Activated CD4-positive, alpha-beta T cell treated with anti-CD3 and anti-CD28 coated beads, Interleukin-2, amount 50 U/mL, for 16 hours (primary cell): ENCODE results near the gene SLC12A7.
"Not testable (repeated sequence)": the region's sequence is repeated elsewhere in the genome, so short reads cannot be mapped to it uniquely, and the experiment has no call there.

ENCODE experiments used
- DNase-seq: peaks from one replicate; pipeline ENCODE4 v3.0.0-alpha.2; 2020

SLC12A7 gene

DNA sequence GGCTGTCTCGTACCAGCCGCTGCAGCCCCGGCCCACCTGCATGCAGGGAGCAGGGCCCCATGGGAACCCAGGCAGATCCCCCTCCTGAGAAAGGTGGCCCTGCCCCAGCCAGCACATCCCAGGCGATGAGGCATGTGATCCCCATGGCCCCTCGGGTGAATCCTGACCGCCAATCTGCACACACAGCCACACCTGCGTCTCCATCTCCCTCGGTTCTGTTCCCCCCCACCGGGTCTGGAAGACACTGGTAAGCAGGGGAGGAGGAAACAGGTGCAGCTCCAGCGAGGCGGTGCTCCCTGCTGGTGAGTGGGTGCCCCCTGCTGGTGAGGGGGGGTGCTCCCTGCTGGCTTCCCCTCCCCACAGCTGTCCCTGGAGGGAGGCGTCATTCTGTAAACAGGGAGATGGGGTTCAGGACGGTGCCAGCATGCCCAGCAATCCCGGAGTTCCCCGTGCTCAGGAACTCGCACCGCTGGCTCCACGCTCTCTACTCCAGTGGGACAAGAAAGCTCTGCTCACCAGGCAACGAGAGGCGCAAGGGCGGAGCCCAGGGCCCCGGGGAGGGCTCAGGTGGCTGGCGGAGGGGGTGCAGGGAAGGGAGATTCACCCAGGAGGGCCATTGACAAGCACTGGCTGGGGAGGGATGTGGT, 28.4 kb upstream of the SLC12A7 start:
- DNase-seq = peak; percentile 66

DNA sequence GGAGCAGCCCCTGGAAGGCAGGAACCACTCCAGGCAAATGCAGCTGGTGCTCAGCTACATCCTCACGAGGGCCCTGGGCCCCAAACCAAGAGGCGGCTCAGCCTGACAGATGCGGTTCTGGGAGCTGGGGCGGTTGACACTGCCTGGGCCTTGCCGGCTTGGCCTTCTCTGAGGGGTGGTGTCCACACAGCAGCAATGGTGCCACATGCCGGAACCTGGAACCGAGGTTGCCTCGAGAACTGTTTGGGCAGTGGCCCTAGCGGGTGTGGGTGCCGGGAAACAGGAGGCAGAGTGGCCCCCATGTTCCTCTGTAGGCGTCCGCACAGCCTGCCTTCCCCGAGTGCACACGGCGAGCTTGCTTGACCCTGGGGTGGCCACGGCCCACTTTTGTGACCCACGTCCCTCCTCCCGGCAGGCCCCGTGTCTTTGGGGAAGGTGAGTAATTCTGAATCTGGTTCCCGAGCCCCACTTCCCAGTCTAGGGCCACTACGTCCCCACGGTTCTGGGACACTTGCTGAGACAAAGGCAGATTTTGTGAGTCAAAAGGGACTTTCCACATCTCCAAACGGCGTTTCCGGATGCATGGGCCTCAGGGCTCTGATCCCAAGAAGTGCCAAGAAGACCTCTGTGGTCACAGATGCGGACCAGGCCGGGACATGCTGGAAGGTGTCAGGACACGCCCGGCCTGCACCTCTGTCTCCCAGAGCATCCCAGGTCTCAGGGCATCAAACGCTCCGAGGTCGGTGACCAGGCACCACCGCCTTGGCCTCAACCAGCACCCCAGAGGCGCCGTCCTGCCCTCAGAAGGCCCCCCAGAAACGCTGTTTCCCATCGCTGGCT, 27.7 kb upstream of the SLC12A7 start:
- DNase-seq = no peak

DNA sequence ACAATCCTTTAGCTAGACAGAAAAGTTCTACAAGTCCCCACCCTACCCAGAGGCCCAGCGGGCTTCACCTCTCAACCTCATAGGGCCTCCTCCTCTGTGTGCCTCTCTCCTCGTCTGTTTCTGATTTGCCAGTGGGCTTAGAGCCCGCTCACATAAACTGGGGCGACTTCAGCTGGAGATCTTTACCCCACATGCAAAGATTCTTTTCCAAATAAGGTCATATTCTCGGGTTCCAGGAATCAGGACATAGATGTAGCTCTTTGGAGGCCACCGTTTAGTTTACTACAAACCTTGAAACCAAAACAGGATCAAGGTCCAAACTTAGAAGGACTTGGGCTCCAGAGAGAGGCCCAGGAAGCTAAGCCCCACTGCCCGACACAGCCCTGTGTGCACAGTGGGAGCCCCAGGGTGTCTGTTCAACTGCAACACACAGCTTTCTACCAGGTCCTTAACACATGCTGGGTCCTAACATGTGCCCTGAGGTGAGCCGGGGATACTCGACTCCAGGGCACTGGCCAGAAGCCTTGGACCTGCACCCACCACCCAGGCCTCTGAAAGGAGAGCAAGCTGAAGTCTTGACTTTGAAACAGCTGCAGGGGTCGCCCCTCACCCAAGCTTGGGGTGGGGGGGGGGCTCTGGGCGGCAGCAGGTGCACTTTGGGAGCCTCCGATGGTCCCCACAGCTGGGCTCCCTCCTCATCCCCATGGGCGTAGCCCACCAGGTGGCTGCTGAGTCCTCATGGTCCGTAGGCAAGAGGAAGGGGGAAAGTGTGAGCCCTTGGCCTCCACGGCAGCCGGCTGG, 26.8 kb upstream of the SLC12A7 start:
- DNase-seq = no peak

DNA sequence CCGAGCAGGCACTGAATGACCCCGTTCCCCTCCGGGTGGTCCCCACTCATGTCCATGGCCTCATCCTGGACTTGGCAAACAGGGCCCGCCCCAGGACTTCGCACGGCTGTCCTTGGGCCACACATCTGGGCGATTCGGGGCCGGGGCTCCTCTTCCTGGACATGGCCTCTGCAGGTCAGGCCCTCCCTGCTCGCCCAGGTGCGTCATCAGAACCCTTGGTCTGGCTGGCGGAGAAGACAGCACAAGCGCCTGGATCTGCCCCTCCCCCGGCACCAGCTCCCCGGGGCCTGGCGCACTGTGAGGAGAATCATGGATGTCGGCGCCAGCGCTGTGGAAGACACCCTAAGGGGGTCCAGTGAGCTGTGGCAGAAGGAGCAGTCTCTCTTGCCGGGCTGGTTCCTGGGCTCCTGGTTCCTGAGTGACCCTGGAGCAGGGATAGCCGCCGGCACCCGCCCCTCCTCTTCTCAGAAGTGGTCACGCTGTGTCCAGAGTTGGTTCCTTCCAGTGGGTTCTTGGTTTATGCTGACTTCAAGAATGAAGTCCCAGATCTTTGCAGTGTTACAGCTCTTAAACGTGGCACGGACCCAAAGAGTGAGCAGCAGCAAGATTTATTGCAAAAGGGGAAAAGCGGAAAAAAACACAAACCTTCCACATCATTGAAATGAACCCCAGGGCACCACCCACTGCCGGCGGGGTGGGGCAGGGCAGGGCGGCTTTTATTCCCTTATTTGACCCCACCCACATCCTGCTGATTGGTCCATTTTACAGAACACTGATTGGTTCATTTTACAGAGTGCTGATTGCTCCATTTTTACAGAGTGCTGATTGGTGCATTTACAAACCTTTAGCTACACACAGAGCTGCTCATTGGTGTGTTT, 25.9 kb upstream of the SLC12A7 start:
- DNase-seq = no peak

DNA sequence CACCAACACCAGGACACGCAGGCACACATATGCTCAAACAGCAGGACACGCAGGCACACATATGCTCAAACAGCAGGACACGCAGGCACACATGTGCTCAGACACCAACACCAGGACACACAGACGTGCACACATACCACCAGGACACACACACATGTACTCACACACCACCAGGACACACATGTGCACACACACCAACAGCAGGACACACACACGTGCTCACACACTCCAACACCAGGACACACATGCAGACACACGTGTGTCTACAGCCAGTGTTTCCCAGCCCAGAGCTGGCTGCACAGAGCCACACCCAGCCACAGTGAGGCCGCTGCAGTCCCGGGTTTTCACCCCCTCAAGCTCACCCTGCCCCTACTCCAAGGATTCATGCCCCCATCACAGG, 25.0 kb upstream of the SLC12A7 start:
- no peak for DNase-seq

DNA sequence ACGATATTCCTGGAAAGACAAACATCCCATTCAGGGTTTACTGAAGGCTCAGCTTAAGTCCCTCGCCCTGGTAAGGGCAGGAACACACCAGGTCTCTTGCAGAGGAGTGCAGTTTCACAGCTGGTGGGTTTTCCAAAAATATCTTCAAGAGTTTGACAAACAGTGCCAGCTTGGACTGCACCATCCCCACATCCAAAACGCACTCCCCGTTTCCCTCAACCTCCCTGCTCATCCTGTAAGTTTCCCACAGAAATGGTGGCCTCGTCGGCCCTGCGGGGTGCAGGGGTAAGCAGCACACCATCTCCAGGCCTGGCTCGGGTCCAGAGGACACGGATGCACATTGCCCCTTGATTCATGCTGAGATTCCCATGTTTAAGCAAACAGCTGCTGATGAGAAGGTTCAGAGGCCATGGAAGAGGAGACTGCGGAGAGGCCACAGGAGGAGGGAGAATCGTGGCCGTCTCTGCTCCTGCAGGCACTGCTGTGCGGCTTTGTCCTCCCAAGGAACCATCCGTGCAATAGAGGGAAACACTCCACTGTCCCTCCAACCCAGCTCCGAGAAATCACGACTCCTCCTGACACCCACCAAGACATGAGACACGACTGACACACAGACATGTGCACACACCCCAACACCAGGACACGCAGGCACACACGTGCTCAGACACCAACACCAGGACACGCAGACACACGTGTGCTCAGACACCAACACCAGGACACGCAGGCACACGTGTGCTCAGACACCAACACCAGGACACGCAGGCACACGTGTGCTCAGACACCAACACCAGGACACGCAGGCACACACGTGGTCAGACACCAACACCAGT, 24.0 kb upstream of the SLC12A7 start:
- DNase-seq = no peak

DNA sequence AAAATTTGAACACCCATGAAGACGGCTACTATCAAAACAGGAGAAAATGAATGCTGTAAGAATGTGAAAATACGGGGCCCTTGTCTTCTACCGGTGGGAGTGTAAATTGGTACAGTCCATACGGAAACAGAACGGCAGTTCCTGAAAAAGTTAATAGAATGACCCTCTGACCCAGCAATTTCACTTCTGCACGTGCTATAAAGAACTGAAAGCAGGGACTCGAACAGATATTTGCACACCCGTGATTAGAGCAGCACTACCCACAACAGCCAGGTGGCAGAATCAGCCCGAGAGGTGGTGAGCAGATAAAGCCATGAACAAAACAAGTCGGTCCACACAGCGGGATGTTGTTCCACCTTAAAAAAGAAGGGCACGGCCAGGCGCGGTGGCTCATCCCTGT, 22.6 kb upstream of the SLC12A7 start:
- DNase-seq = no peak

DNA sequence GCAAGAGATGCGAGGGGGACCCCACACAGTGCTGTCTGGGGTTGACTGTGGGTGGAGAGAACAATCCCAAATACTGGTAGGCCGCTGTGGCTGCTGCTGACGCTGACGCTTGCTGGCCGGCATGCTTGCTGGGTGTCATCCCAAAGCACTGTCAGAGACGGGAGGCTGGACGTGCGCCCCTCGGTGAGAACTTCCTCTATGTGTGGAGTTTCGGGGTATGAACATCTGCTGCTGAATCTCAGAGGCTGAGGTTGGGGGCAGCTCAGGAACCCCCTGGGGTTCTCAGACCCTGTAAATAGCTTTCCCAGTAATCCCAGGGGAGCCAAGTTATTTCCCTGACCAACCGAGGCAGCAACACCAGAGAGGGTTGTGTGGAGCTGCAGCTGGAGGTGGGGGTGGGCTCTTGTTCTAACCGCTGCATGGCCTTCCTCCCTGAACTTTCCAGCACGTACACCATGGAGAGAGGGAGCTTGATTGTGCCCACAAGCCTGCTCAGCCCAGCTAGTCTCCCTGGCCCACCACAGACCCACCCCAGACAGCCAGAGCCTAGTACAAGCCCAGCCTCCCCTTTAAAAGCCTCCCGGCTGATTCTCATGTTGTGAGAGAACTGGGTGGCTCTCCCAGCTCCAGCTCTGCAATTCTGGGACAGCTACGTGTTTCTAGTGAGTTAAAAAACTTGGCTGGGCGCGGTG, 21.8 kb upstream of the SLC12A7 start:
- DNase-seq = no peak

DNA sequence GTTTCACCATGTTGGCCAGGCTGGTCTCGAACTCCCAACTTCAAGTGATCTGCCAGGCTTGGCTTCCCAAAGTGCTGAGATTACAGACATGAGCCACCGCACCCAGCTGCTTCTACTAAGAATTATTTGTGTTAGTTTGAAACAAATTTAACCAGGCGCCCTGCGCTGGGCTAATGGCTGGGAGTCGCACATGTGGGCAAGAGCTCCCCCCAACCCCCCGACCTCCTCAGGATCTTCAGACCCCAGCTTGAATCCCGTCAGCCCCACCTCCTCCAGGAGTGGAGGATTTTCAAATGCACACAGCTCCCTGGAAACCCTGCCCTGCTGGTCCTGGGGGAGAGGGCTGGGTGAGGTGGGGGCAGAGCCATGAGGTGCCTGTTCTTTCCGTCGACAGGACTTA, 21.2 kb upstream of the SLC12A7 start:
- no peak for DNase-seq

DNA sequence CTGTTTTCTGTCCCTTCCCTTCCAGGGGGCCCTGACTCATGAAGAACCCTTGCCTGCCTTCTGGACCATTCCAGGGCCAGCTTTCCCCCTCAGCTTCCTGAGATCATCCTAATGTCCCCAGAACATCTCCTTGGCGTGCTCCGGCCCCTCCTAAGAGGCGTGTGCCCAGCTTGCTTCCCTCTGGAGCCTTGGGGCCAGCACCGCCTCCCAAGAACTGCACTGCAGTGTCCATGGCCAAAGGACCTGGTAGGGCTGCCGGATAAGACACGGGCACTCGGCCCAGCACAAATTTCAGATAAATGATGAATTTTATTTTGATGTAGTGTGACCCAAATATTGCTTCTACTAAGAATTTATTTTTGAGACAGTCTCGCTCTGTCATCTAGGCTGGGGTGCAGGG, 20.7 kb upstream of the SLC12A7 start:
- no peak for DNase-seq

DNA sequence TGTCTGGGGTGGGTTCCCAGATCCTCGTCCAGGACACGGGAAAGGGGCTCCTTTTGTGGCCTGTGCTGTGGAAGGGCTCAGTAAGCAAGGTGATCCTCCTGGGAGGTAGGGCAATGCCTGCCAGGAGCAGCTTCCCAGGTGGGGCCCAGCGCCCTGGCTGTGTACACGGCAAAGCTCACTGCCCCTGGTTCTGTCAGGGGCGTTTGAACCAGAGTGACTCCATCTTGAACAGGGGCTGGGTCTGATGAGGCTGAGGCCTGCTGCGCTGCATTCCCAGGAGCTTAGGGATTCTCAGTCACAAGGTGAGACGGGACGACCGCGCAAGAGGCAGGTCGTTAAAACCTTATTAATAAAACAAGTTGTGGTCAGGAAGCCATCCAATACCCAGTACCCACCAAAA, 19.9 kb upstream of the SLC12A7 start:
- no peak for DNase-seq

DNA sequence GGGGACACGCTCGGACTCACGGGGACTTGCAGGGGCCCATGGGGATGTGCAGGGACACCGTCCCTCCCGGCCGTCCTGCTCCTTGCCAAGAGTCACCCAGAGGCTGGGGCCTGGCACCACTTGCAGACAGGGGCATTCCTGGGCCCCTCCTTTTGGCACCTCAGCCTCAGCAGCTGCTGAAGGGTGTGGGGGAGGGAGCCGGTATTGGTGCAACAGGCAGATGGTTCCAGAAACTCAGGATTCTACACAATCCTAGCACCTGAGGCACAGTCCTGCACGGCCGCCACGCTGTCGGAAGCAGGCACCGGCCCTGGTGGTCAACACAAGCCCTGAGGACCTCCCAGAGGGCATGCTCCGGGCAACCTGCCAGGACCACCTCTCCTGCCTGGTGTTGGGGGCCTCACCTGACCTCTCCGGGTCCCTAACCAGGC, 19.3 kb upstream of the SLC12A7 start:
- DNase-seq = no peak

DNA sequence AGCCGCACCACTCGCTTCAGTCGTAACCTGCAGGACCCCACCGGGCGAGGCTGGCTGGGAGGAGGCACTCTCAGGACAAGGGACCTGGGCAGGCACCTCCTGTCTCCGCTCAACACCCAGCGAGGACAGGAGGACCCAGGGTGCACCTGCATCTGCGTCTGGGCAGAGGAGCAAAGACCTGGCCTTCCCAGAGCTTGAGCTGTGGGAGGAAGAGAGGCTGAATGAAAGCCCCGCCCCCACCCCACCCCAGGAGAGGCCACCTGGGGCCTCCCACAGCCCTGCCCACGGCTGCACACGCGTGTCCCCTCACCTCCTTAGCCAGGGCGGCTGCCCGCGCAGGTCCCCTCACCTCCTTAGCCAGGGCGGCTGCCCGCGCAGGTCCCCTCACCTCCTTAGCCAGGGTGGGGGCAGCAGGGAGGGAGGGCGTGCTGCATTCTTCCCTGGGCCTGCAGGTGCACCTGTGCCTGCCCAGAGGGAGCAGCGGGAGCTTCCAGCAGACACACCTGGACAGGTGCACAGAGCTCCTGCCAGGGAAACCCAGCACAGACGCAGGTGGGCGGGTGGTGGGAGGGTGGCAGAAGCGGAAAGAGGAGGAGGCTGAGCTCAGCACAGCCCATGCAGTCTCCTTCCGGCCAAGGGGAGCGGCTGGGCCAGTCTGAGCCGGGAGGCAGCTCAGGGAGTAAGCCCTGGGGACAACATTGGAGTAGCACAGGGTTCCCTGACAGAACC, 18.5 kb upstream of the SLC12A7 start:
- no peak for DNase-seq

DNA sequence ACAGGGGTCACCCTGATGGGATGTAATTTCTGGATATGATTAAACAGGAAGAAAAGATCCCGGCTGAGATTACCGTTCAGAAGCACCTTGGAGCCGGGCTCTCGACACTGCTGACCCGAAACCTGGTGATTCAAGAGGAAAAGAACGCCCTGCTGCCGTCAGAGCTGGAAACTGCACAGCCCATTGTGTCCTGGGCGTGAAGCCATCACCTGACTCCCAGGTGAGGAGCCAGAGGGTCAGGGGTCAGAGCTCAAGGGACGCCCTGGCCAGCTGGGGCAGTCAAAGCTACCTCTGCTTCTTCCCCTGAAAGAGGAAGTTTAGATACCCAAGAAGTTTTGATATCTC, 17.8 kb upstream of the SLC12A7 start:
- no peak for DNase-seq

DNA sequence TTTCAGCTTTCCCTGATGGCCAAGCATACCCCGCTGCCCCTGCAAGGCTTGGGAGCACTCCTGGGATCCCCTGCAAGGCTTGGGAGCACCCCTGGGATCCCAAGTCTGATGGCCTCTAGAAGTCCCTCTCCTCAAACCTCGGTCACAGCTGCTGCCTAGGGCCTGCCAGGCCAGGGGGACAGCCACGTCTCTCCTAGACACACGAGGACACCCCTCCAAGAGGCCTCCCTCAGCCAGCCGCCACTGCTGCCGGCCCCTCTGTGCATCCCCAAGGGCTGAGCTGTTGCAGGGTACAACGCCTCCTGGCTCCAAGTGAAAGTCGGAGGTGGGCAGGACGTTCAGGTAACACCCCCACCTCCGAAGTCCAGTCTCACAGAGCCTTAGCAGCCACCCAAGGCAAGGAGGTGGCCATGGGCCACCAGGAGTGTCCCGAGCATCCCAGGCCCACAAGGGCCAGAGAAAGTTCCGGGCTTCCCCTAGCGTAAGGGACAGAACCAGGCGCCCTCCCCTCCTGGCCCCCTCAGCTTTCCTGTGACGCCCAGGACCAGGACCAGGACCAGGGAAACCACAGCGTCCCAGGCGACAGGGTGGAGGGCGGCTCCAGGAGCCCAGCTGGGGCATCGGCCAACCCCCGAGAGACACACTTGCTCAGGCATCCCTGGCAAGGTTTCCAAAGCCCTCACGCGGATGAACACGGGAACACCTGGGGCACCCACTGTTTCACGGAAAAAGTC, 17.3 kb upstream of the SLC12A7 start:
- no peak for DNase-seq

DNA sequence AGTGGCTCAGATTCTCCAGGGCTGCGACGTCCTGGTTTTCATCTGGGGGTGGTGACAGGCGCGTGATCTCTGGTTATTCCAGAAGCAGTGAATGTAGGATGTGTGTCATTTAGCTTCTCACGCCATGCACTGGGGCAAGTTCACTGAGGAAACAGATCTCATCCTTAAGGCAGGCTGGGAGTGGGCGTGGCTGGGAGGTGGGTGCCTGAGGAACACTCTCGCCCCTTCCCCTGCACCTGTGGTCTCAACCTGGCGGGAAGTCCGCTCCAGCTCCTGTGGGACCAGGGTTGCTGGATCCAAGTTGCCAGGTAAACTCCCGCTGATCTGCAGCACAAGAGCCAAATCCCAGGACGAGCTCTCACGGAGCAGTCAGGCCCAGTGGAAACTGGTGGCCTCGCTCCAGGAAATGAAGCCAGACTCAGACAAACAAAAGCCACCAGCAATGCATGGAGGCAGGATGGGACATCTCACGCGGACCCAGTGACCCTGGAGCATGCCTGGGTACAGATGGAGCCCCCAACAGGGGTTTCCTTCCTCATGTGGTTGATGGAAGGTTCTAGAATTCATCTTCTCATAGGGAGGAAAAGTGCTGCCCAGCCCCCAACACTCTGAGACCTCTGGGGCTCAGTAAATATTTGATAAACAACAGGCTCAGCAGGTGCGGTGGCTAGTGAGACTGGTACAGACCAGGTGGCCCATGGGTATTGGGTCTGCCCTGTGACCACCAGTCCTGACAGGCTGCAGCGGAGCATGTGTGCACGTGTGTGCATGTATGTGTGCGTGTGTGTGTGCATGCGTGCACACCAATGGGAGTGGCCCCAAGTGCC, 16.3 kb upstream of the SLC12A7 start:
- DNase-seq = no peak

DNA sequence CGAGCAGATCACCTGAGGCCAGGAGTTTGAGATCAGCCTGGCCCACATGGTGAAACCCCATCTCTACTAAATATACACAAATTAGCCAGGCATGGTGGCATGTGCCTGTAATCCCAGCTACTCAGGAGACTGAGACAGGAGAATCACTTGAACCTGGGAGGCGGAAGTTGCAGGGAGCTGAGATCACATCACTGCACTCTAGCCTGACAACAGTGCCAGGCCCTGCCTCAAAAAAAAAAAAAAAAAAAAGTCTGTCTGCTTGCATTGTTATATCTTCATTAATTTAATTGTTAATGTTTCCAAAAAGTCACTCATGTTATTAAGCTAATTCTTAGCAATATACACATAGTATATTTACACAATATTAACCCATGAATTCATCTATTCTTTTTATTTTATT, 13.8 kb upstream of the SLC12A7 start:
- DNase-seq = not testable (repeated sequence)

DNA sequence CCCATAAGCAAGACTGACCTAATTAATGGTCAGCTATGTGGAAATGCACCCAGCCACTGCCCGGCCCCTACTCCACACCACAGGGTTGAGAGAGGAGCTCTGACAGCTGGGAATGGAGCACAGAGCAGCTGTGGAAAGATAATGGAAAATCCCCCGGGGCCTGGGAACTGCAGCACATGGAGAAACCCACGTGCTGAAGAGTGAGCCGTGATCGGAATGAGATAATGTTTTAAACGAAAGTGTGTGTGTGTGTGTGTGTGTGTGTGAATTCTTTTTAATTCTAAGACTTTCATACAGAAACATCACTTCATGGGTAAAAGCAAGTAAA, 13.1 kb upstream of the SLC12A7 start:
- no peak for DNase-seq
